Measurements from ENCODE around the gene SHPK. TPM values are rescaled to one million over a fixed set of nuclear protein-coding genes. Genes with fewer than 3 reads are reported as not detected.

SHPK gene
- total and polyA plus RNA-seq, 4 donors: 9.3 to 66.6 (median 17.0) TPM

GRCh38 chr17:3626831-3627768 lies 8.9 kb downstream of the SHPK start:
- Histone ChIP-seq H3K36me3 (ENCODE audit: control insufficient read depth in 4 of 4, insufficient read depth in 3 of 4, low read depth in 1 of 4, low read length in 3 of 4) (peaks cover 13 to 65% (median 58%) of the 10 kb centered on the region in 4 donors), H3K4me3 (ENCODE audit: low read depth in 1 of 3, low read length in 3 of 3) (no peak overlapping the region), H3K27ac (ENCODE audit: low read depth in 1 of 2, low read length in 2 of 2) (no peak overlapping the region), H3K27me3 (ENCODE audit: control insufficient read depth in 4 of 4, insufficient read depth in 4 of 4, low read length in 3 of 4) (no peaks in the 10 kb centered on the region), H3K9ac (ENCODE audit: low read depth in 1 of 2, low read length in 2 of 2) (no peak overlapping the region), H3K9me3 (ENCODE audit: control insufficient read depth in 4 of 4, low read length in 3 of 4) (no peaks in the 10 kb centered on the region), H3K4me1 (ENCODE audit: control insufficient read depth in 4 of 4, insufficient read depth in 4 of 4, low read length in 3 of 4) (no peaks in the 10 kb centered on the region)
- DNase-seq (ENCODE audit: low spot score): no peak
- TF ChIP-seq MAX (IDR thresholded peaks at IDR 0.05): no peak
- no peak for TF ChIP-seq FOXA2 (IDR thresholded peaks at IDR 0.05)
- TF ChIP-seq SP1 (IDR thresholded peaks at IDR 0.05): no peak
- TF ChIP-seq, protein P1, sequence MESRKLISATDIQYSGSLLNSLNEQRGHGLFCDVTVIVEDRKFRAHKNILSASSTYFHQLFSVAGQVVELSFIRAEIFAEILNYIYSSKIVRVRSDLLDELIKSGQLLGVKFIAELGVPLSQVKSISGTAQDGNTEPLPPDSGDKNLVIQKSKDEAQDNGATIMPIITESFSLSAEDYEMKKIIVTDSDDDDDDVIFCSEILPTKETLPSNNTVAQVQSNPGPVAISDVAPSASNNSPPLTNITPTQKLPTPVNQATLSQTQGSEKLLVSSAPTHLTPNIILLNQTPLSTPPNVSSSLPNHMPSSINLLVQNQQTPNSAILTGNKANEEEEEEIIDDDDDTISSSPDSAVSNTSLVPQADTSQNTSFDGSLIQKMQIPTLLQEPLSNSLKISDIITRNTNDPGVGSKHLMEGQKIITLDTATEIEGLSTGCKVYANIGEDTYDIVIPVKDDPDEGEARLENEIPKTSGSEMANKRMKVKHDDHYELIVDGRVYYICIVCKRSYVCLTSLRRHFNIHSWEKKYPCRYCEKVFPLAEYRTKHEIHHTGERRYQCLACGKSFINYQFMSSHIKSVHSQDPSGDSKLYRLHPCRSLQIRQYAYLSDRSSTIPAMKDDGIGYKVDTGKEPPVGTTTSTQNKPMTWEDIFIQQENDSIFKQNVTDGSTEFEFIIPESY (IDR thresholded peaks at IDR 0.05): no peak
- TF ChIP-seq EGR1 (IDR thresholded peaks at IDR 0.05; ENCODE audit: low read depth in 2 of 2): no peak
- no peak for TF ChIP-seq RXRA (IDR thresholded peaks at IDR 0.05)
- 87% methylated on average over 16 of the region's 16 CpGs for WGBS

GRCh38 chr17:3622977-3623594 lies 13.0 kb downstream of the SHPK start:
- Histone ChIP-seq H3K4me1 (ENCODE audit: control insufficient read depth in 4 of 4, insufficient read depth in 4 of 4, low read length in 3 of 4) (no peaks in the 10 kb centered on the region), H3K36me3 (ENCODE audit: control insufficient read depth in 4 of 4, insufficient read depth in 3 of 4, low read depth in 1 of 4, low read length in 3 of 4) (peaks cover 17 to 67% (median 56%) of the 10 kb centered on the region in 4 donors), H3K4me3 (ENCODE audit: low read depth in 1 of 3, low read length in 3 of 3) (no peak overlapping the region), H3K27me3 (ENCODE audit: control insufficient read depth in 4 of 4, insufficient read depth in 4 of 4, low read length in 3 of 4) (no peaks in the 10 kb centered on the region), H3K9ac (ENCODE audit: low read depth in 1 of 2, low read length in 2 of 2) (no peak overlapping the region), H3K27ac (ENCODE audit: low read depth in 1 of 2, low read length in 2 of 2) (no peak overlapping the region), H3K9me3 (ENCODE audit: control insufficient read depth in 4 of 4, low read length in 3 of 4) (no peaks in the 10 kb centered on the region)
- WGBS: 87% methylated on average over 16 of the region's 16 CpGs
- DNase-seq (ENCODE audit: low spot score): no peak
- no peak for TF ChIP-seq EGR1 (IDR thresholded peaks at IDR 0.05; ENCODE audit: low read depth in 2 of 2)
- TF ChIP-seq, protein P2, sequence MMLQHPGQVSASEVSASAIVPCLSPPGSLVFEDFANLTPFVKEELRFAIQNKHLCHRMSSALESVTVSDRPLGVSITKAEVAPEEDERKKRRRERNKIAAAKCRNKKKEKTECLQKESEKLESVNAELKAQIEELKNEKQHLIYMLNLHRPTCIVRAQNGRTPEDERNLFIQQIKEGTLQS (IDR thresholded peaks at IDR 0.05): no peak
- no peak for TF ChIP-seq JUND (IDR thresholded peaks at IDR 0.05)
- TF ChIP-seq FOXA1 (IDR thresholded peaks at IDR 0.05): no peak
- TF ChIP-seq, protein P1 (IDR thresholded peaks at IDR 0.05): no peak
- TF ChIP-seq, protein P3, sequence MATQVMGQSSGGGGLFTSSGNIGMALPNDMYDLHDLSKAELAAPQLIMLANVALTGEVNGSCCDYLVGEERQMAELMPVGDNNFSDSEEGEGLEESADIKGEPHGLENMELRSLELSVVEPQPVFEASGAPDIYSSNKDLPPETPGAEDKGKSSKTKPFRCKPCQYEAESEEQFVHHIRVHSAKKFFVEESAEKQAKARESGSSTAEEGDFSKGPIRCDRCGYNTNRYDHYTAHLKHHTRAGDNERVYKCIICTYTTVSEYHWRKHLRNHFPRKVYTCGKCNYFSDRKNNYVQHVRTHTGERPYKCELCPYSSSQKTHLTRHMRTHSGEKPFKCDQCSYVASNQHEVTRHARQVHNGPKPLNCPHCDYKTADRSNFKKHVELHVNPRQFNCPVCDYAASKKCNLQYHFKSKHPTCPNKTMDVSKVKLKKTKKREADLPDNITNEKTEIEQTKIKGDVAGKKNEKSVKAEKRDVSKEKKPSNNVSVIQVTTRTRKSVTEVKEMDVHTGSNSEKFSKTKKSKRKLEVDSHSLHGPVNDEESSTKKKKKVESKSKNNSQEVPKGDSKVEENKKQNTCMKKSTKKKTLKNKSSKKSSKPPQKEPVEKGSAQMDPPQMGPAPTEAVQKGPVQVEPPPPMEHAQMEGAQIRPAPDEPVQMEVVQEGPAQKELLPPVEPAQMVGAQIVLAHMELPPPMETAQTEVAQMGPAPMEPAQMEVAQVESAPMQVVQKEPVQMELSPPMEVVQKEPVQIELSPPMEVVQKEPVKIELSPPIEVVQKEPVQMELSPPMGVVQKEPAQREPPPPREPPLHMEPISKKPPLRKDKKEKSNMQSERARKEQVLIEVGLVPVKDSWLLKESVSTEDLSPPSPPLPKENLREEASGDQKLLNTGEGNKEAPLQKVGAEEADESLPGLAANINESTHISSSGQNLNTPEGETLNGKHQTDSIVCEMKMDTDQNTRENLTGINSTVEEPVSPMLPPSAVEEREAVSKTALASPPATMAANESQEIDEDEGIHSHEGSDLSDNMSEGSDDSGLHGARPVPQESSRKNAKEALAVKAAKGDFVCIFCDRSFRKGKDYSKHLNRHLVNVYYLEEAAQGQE (IDR thresholded peaks at IDR 0.05): no peak
- no peak for TF ChIP-seq GABPA (IDR thresholded peaks at IDR 0.05 in 1 of 2, conservative IDR thresholded peaks at IDR 0.05 in 1 of 2)
- TF ChIP-seq HNF4G (IDR thresholded peaks at IDR 0.05): no peak
